Hematopoietic multipotent progenitor cell treated with erythropoietin and hydrocortisone succinate and interleukin-3 and kit ligand, for 8 days (in vitro differentiated cells): ENCODE measurements around the gene PSMB11.

Experiments used
- DNase-seq: peaks from one replicate; pipeline ENCODE4 v3.0.0-alpha.2; 2015

The PSMB11 gene

GRCh38 chr14:23060536-23061260 lies 18.7 kb downstream of the PSMB11 start:
- no peak for DNase-seq

GRCh38 chr14:23062002-23062401 lies 20.0 kb downstream of the PSMB11 start:
- no peak for DNase-seq

GRCh38 chr14:23063601-23064000 lies 21.6 kb downstream of the PSMB11 start:
- DNase-seq, result no peak

GRCh38 chr14:23066368-23066767 lies 24.4 kb downstream of the PSMB11 start:
- DNase-seq, result no peak

GRCh38 chr14:23066855-23067744 lies 25.1 kb downstream of the PSMB11 start:
- no peak for DNase-seq

GRCh38 chr14:23067847-23068788 lies 26.1 kb downstream of the PSMB11 start:
- no peak for DNase-seq

- DNase-seq, result peak; percentile 91
These were observed 26.9 kb downstream of the PSMB11 start for GRCh38 chr14:23068789-23069412.

GRCh38 chr14:23069413-23069806 lies 27.4 kb downstream of the PSMB11 start:
- DNase-seq, result no peak

GRCh38 chr14:23070262-23071129 lies 28.5 kb downstream of the PSMB11 start:
- DNase-seq, result no peak

GRCh38 chr14:23071244-23071920 lies 29.4 kb downstream of the PSMB11 start:
- peak; percentile 92 for DNase-seq

- DNase-seq, result no peak
These were observed 30.0 kb downstream of the PSMB11 start for GRCh38 chr14:23071921-23072539.

- no peak for DNase-seq
These were observed 32.9 kb downstream of the PSMB11 start for GRCh38 chr14:23074906-23075305.

GRCh38 chr14:23076785-23077408 lies 34.9 kb downstream of the PSMB11 start:
- peak; percentile 56 for DNase-seq

GRCh38 chr14:23077962-23078361 lies 36.0 kb downstream of the PSMB11 start:
- DNase-seq, result no peak

- peak; percentile 61 for DNase-seq
These were observed 36.7 kb downstream of the PSMB11 start for GRCh38 chr14:23078692-23079116.

GRCh38 chr14:23079716-23080115 lies 37.7 kb downstream of the PSMB11 start:
- no peak for DNase-seq

GRCh38 chr14:23080474-23080873 lies 38.5 kb downstream of the PSMB11 start:
- no peak for DNase-seq

GRCh38 chr14:23085458-23085857 lies 43.4 kb downstream of the PSMB11 start:
- no peak for DNase-seq

- DNase-seq, result no peak
These were observed 44.6 kb downstream of the PSMB11 start for GRCh38 chr14:23086565-23086964.
